Liver (tissue), 3 donors: ENCODE measurements around the gene CRLF1.

ENCODE experiments used
- EGR1 ChIP-seq, 2 donors: IDR thresholded peaks; 2 replicates each; pipeline ENCODE4 v1.6.1; 2016 to 2018; ENCODE audit warnings: antibody characterized with exemption in 2 of 2, low read depth in 2 of 2
- GABPA ChIP-seq, 2 donors: IDR thresholded peaks in 1 of 2; conservative IDR thresholded peaks in 1 of 2; 2 replicates each; pipeline ENCODE4 v1.6.1; 2016; ENCODE audit warnings: antibody characterized with exemption in 2 of 2, mild to moderate bottlenecking in 1 of 2, moderate library complexity in 1 of 2
- JUND ChIP-seq, 2 donors: IDR thresholded peaks; 2 replicates each; pipeline ENCODE4 v1.6.1; 2016; ENCODE audit warnings: antibody characterized with exemption in 2 of 2
- SP1 ChIP-seq: IDR thresholded peaks from 2 replicates; pipeline ENCODE4 v1.6.1; 2018; ENCODE audit warnings: antibody characterized with exemption, mild to moderate bottlenecking
- YY1 ChIP-seq: IDR thresholded peaks from 2 replicates; pipeline ENCODE4 v1.6.1; 2016; ENCODE audit warnings: antibody characterized with exemption, mild to moderate bottlenecking
- TF ChIP-seq, protein P1 (sequence below): IDR thresholded peaks from 2 replicates; pipeline ENCODE4 v1.6.1; 2016; ENCODE audit warnings: antibody characterized with exemption, mild to moderate bottlenecking
- TF ChIP-seq, protein P2 (sequence below): fragments of 150-350 bp; IDR thresholded peaks from 2 replicates; pipeline ENCODE4 v1.5.1; 2017; ENCODE audit warnings: improper control_type of control experiment, low read depth, low read length; ENCODE audit not compliant: missing input control
- TF ChIP-seq, protein P3 (sequence below): IDR thresholded peaks from 2 replicates; pipeline ENCODE4 v1.6.1; 2016; ENCODE audit warnings: antibody characterized with exemption
- TF ChIP-seq, protein P4 (sequence below): IDR thresholded peaks from 2 replicates; pipeline ENCODE4 v1.6.1; 2016; ENCODE audit warnings: antibody characterized with exemption
- donor health status: healthy.
- donor health status: healthy.

DNA sequence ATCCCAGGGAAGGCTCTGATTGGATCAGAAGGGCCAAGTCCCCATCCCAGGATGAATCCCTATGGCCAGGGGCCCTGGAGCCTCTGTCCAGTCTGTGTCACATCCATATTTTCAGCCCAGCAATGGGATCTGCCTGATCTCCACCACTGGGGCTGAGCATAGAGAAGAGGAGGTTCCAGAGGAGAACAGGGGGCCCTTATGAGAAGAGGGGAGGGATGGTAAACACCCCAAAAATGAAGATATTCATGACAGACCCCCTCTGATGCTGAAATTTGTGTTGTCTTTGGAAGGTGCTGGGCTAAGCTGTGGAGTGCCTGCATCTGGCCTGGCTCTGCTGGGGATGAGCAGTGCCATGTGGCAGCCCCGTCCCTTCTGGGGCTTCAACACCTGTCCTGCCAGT, 44.7 kb upstream of the CRLF1 start:
- TF ChIP-seq, protein P1, sequence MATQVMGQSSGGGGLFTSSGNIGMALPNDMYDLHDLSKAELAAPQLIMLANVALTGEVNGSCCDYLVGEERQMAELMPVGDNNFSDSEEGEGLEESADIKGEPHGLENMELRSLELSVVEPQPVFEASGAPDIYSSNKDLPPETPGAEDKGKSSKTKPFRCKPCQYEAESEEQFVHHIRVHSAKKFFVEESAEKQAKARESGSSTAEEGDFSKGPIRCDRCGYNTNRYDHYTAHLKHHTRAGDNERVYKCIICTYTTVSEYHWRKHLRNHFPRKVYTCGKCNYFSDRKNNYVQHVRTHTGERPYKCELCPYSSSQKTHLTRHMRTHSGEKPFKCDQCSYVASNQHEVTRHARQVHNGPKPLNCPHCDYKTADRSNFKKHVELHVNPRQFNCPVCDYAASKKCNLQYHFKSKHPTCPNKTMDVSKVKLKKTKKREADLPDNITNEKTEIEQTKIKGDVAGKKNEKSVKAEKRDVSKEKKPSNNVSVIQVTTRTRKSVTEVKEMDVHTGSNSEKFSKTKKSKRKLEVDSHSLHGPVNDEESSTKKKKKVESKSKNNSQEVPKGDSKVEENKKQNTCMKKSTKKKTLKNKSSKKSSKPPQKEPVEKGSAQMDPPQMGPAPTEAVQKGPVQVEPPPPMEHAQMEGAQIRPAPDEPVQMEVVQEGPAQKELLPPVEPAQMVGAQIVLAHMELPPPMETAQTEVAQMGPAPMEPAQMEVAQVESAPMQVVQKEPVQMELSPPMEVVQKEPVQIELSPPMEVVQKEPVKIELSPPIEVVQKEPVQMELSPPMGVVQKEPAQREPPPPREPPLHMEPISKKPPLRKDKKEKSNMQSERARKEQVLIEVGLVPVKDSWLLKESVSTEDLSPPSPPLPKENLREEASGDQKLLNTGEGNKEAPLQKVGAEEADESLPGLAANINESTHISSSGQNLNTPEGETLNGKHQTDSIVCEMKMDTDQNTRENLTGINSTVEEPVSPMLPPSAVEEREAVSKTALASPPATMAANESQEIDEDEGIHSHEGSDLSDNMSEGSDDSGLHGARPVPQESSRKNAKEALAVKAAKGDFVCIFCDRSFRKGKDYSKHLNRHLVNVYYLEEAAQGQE = no peak
- TF ChIP-seq, protein P2, sequence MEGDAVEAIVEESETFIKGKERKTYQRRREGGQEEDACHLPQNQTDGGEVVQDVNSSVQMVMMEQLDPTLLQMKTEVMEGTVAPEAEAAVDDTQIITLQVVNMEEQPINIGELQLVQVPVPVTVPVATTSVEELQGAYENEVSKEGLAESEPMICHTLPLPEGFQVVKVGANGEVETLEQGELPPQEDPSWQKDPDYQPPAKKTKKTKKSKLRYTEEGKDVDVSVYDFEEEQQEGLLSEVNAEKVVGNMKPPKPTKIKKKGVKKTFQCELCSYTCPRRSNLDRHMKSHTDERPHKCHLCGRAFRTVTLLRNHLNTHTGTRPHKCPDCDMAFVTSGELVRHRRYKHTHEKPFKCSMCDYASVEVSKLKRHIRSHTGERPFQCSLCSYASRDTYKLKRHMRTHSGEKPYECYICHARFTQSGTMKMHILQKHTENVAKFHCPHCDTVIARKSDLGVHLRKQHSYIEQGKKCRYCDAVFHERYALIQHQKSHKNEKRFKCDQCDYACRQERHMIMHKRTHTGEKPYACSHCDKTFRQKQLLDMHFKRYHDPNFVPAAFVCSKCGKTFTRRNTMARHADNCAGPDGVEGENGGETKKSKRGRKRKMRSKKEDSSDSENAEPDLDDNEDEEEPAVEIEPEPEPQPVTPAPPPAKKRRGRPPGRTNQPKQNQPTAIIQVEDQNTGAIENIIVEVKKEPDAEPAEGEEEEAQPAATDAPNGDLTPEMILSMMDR = no peak
- TF ChIP-seq EGR1 (IDR thresholded peaks at IDR 0.05; ENCODE audit: low read depth in 2 of 2) (no peak), SP1 (no peak), JUND (IDR thresholded peaks at IDR 0.05) (no peak), GABPA (IDR thresholded peaks at IDR 0.05 in 1 of 2, conservative IDR thresholded peaks at IDR 0.05 in 1 of 2) (no peak), YY1 (no peak)
- TF ChIP-seq, protein P3, sequence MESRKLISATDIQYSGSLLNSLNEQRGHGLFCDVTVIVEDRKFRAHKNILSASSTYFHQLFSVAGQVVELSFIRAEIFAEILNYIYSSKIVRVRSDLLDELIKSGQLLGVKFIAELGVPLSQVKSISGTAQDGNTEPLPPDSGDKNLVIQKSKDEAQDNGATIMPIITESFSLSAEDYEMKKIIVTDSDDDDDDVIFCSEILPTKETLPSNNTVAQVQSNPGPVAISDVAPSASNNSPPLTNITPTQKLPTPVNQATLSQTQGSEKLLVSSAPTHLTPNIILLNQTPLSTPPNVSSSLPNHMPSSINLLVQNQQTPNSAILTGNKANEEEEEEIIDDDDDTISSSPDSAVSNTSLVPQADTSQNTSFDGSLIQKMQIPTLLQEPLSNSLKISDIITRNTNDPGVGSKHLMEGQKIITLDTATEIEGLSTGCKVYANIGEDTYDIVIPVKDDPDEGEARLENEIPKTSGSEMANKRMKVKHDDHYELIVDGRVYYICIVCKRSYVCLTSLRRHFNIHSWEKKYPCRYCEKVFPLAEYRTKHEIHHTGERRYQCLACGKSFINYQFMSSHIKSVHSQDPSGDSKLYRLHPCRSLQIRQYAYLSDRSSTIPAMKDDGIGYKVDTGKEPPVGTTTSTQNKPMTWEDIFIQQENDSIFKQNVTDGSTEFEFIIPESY = no peak
- TF ChIP-seq, protein P4, sequence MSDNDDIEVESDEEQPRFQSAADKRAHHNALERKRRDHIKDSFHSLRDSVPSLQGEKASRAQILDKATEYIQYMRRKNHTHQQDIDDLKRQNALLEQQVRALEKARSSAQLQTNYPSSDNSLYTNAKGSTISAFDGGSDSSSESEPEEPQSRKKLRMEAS = no peak
